SKM-1 (cell line): ENCODE measurements around the gene KRT25.
"Not testable (repeated sequence)": the region's sequence is repeated elsewhere in the genome, so short reads cannot be mapped to it uniquely, and the experiment has no call there.

Experiments
- DNase-seq: peaks from one replicate; lab custom pipeline; 2025; ENCODE audit not compliant: unreplicated experiment; lab: John Stamatoyannopoulos, UW

Gene KRT25

GRCh38 chr17:40760105-40761016 is 5.2 kb upstream of the KRT25 start:
- no peak for DNase-seq

GRCh38 chr17:40753804-40754203 is 1.3 kb downstream of the KRT25 start:
- no peak for DNase-seq

GRCh38 chr17:40751065-40751464 is 4.1 kb downstream of the KRT25 start:
- DNase-seq, result no peak

- DNase-seq, result no peak
Observed at GRCh38 chr17:40750391-40750790, 4.7 kb downstream of the KRT25 start.

- not testable (repeated sequence) for DNase-seq
Observed at GRCh38 chr17:40748666-40749065, 6.5 kb downstream of the KRT25 start.

GRCh38 chr17:40738553-40738952 is 16.6 kb downstream of the KRT25 start:
- no peak for DNase-seq

- no peak for DNase-seq
Observed at GRCh38 chr17:40735016-40735415, 20.1 kb downstream of the KRT25 start.

- no peak for DNase-seq
Observed at GRCh38 chr17:40734018-40734417, 21.1 kb downstream of the KRT25 start.

GRCh38 chr17:40730970-40731369 is 24.2 kb downstream of the KRT25 start:
- DNase-seq, result no peak

- no peak for DNase-seq
Observed at GRCh38 chr17:40727447-40728231, 27.5 kb downstream of the KRT25 start.

GRCh38 chr17:40726919-40727318 is 28.2 kb downstream of the KRT25 start:
- no peak for DNase-seq

- no peak for DNase-seq
Observed at GRCh38 chr17:40724656-40725055, 30.5 kb downstream of the KRT25 start.

- no peak for DNase-seq
Observed at GRCh38 chr17:40722241-40722640, 32.9 kb downstream of the KRT25 start.

GRCh38 chr17:40720899-40721298 is 34.2 kb downstream of the KRT25 start:
- DNase-seq, result no peak

GRCh38 chr17:40718930-40719329 is 36.2 kb downstream of the KRT25 start:
- DNase-seq, result no peak

GRCh38 chr17:40717776-40718175 is 37.4 kb downstream of the KRT25 start:
- DNase-seq, result no peak

GRCh38 chr17:40714473-40714872 is 40.7 kb downstream of the KRT25 start:
- no peak for DNase-seq

GRCh38 chr17:40707745-40708144 is 47.4 kb downstream of the KRT25 start:
- no peak for DNase-seq

- DNase-seq, result no peak
Observed at GRCh38 chr17:40705584-40705983, 49.5 kb downstream of the KRT25 start.

GRCh38 chr17:40703652-40704051 is 51.5 kb downstream of the KRT25 start, which contains the start of gene KRT24:
KRT24 (minus strand) TSS chr17:40703752; CDS start chr17:40703693, 59 bp downstream.
- DNase-seq, result no peak

- DNase-seq, result no peak
Observed at GRCh38 chr17:40702271-40702670, 52.9 kb downstream of the KRT25 start.

GRCh38 chr17:40699853-40700252 is 55.3 kb downstream of the KRT25 start:
- DNase-seq, result no peak
